Loucy (cell line): ENCODE results near the gene ANO5.

Experiments
- CTCF ChIP-seq: fragments of 200-600 bp; sonication (generic); conservative IDR thresholded peaks from 2 replicates; pipeline ENCODE4 v1.5.1; 2014; ENCODE audit warnings: mild to moderate bottlenecking, antibody characterized with exemption, low read length
- EZH2phosphoT487 ChIP-seq: fragments of 200-600 bp; IDR thresholded peaks from 2 replicates; pipeline ENCODE4 v1.6.1; 2018; ENCODE audit warnings: antibody characterized with exemption, mild to moderate bottlenecking, moderate library complexity, borderline replicate concordance

GRCh38 chr11:22304337-22304961 lies 111.6 kb downstream of the ANO5 start:
- TF ChIP-seq CTCF (peak; percentile 73), EZH2phosphoT487 (no peak)
